ENCODE results near the gene CDKN2A. TPM values are rescaled to one million over a fixed set of nuclear protein-coding genes. Genes with fewer than 3 reads are reported as not detected.

CDKN2A gene
- total and polyA plus RNA-seq, 5 donors from 2014 or later: 9.6 to 22.5 (median 16.5) TPM

DNA sequence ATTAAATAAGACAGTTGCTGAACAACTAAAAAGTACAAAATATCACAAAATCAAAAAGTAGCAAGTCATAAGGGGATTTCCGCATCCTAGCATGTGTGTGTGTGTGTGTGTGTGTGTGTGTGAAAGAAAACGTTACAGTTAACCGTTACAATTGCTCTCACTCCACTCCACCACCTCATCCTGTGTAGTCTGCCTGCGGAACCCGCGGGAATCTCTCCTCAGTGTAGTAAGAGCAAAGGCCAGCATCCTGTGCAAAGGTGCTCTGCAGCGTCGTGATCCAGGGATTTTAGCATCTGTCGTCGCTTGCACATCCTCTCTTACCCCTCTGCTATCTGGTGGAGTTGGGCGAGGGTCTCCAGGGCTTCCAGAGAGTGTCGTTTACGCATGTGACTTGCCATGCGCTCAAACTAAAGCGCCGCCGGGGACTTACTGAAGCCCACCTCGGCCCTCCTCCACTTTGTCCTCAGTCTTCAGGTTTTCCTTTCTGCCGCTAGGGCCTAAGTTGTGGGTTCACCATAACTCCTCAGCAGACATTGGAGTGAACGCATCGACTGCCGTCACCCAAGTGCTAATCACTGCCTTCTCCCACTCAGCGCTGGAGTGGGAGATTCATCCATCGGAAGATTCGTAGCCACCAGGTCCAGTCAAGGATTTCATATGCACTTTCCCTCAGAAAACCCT is 11.0 kb upstream of the CDKN2A start:
- DNase-seq (peak in 2 of 3 donors; percentile 21 to 62), ATAC-seq (ENCODE audit: low read depth in 2 of 2) (peak in 1 of 2 donors; percentile 17)
- Mint-ChIP-seq H3K27ac (peak overlapping the region in 1 of 3 donors; percentile 93), H3K36me3 (no peaks in the 10 kb centered on the region), H3K4me1 (peaks cover 17 to 32% (median 22%) of the 10 kb centered on the region in 4 donors), H3K4me3 (peak overlapping the region; percentile 30 to 90 (median 56)), H3K27me3 (peaks cover 80% of the 10 kb centered on the region), H3K9me3 (no peaks in the 10 kb centered on the region)
- no peak overlapping the region for H3K27ac ChIP-seq (ENCODE audit: insufficient read depth, low read length, poor library complexity, severe bottlenecking)
- H3K27me3 ChIP-seq (ENCODE audit: control insufficient read depth, insufficient read depth, low read length): peaks cover 47% of the 10 kb centered on the region
- H3K4me1 ChIP-seq (ENCODE audit: control insufficient read depth, insufficient read depth, low read length, poor library complexity, severe bottlenecking): peaks cover 29% of the 10 kb centered on the region
- no peaks in the 10 kb centered on the region for H3K36me3 ChIP-seq (ENCODE audit: control insufficient read depth, insufficient read depth, low read length)
- no peaks in the 10 kb centered on the region for H3K9me3 ChIP-seq (ENCODE audit: control insufficient read depth in 2 of 2, low read length in 2 of 2)
- H3K4me3 ChIP-seq (ENCODE audit: low read depth, low read length): no peak overlapping the region

DNA sequence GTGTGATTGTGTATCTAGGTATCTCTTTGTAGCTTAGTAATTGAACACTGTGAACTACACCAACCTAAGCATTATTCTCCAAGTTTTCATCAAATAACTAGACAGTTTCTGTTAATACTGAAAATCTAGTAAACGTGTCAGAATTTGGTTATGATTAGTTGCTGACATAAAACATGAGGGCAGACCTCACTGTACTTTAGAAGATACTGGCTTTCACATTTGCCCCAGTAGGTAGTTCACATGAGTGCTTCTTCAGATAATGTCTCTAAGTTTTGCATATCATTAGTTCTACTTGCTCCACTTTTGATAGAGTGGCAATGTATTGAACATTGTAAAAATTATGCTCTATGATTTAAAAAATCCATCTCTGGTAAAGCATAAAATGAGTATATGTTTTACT is 7.8 kb upstream of the CDKN2A start:
- Histone ChIP-seq H3K36me3 (ENCODE audit: control insufficient read depth, insufficient read depth, low read length) (no peaks in the 10 kb centered on the region), H3K9me3 (ENCODE audit: control insufficient read depth in 2 of 2, low read length in 2 of 2) (no peaks in the 10 kb centered on the region), H3K27ac (ENCODE audit: insufficient read depth, low read length, poor library complexity, severe bottlenecking) (no peak overlapping the region), H3K4me1 (ENCODE audit: control insufficient read depth, insufficient read depth, low read length, poor library complexity, severe bottlenecking) (peaks cover 13% of the 10 kb centered on the region), H3K27me3 (ENCODE audit: control insufficient read depth, insufficient read depth, low read length) (peaks cover 35% of the 10 kb centered on the region), H3K4me3 (ENCODE audit: low read depth, low read length) (no peak overlapping the region)
- no peaks in the 10 kb centered on the region for H3K36me3 Mint-ChIP-seq
- H3K4me3 Mint-ChIP-seq: peak overlapping the region in 1 of 4 donors; percentile 2
- DNase-seq: no peak
- H3K27me3 Mint-ChIP-seq: peaks cover 65% of the 10 kb centered on the region
- H3K9me3 Mint-ChIP-seq: peaks cover 0 to 2% (median 0%) of the 10 kb centered on the region in 7 donors
- H3K27ac Mint-ChIP-seq: no peak overlapping the region
- ATAC-seq (ENCODE audit: low read depth in 2 of 2): no peak
- peaks cover 8 to 15% (median 12%) of the 10 kb centered on the region in 4 donors for H3K4me1 Mint-ChIP-seq

DNA sequence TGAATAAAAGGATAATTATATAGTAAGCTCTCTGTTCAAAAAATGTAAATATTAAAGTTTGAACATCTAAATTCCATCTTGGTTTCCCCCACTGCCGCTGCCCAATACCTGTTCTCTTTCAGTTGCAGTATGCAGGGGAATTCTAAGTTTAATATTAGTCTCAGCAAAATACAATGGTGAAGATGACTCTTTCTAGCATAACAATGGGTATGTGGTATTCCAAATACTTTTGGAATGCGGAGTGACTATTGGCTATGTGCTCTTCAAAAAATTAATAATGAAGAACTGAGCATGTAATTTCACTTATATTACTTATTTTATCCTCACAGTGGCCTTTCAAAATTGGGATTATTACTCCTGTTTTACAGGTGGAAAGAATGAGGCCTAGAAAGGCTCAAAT is 3.8 kb upstream of the CDKN2A start:
- Mint-ChIP-seq H3K36me3 (no peaks in the 10 kb centered on the region), H3K9me3 (peaks cover 0 to 2% (median 0%) of the 10 kb centered on the region in 7 donors), H3K27me3 (peaks cover 33% of the 10 kb centered on the region), H3K4me1 (peaks cover 0 to 19% (median 15%) of the 10 kb centered on the region in 4 donors), H3K4me3 (peak overlapping the region in 2 of 4 donors; percentile 31 to 47), H3K27ac (no peak overlapping the region)
- no peak for ATAC-seq (ENCODE audit: low read depth in 2 of 2)
- Histone ChIP-seq H3K4me1 (ENCODE audit: control insufficient read depth, insufficient read depth, low read length, poor library complexity, severe bottlenecking) (peaks cover 18% of the 10 kb centered on the region), H3K36me3 (ENCODE audit: control insufficient read depth, insufficient read depth, low read length) (no peaks in the 10 kb centered on the region), H3K27ac (ENCODE audit: insufficient read depth, low read length, poor library complexity, severe bottlenecking) (no peak overlapping the region), H3K4me3 (ENCODE audit: low read depth, low read length) (no peak overlapping the region), H3K9me3 (ENCODE audit: control insufficient read depth in 2 of 2, low read length in 2 of 2) (no peaks in the 10 kb centered on the region), H3K27me3 (ENCODE audit: control insufficient read depth, insufficient read depth, low read length) (peaks cover 8% of the 10 kb centered on the region)
- no peak for DNase-seq

DNA sequence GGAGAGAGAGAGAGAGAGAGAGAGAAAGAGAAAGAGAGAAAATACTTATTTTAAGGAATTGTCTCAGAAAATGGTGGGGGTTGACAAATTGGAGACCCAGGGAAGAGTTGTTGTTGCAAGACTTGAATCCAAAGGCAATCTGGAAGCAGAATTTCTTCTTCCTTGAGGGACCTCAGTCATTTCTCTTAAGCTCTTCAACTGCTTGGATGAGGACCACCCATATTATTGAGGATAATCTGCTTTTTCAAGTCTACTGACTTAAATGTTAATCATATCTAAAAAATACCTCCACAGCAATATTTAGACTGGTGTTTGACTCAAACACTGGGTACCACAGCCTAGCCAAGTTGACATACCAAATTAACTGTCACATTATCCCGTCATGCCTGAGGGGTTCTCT is 3.3 kb upstream of the CDKN2A start:
- no peaks in the 10 kb centered on the region for H3K36me3 Mint-ChIP-seq
- Histone ChIP-seq H3K27ac (ENCODE audit: insufficient read depth, low read length, poor library complexity, severe bottlenecking) (no peak overlapping the region), H3K27me3 (ENCODE audit: control insufficient read depth, insufficient read depth, low read length) (peaks cover 5% of the 10 kb centered on the region), H3K4me1 (ENCODE audit: control insufficient read depth, insufficient read depth, low read length, poor library complexity, severe bottlenecking) (peaks cover 23% of the 10 kb centered on the region), H3K4me3 (ENCODE audit: low read depth, low read length) (no peak overlapping the region), H3K9me3 (ENCODE audit: control insufficient read depth in 2 of 2, low read length in 2 of 2) (no peaks in the 10 kb centered on the region), H3K36me3 (ENCODE audit: control insufficient read depth, insufficient read depth, low read length) (no peaks in the 10 kb centered on the region)
- peaks cover 0 to 2% (median 0%) of the 10 kb centered on the region in 7 donors for H3K9me3 Mint-ChIP-seq
- H3K27ac Mint-ChIP-seq: no peak overlapping the region
- DNase-seq: no peak
- H3K4me3 Mint-ChIP-seq: peak overlapping the region in 2 of 4 donors; percentile 31 to 47
- ATAC-seq (ENCODE audit: low read depth in 2 of 2): no peak
- peaks cover 29% of the 10 kb centered on the region for H3K27me3 Mint-ChIP-seq
- peaks cover 0 to 20% (median 15%) of the 10 kb centered on the region in 4 donors for H3K4me1 Mint-ChIP-seq

DNA sequence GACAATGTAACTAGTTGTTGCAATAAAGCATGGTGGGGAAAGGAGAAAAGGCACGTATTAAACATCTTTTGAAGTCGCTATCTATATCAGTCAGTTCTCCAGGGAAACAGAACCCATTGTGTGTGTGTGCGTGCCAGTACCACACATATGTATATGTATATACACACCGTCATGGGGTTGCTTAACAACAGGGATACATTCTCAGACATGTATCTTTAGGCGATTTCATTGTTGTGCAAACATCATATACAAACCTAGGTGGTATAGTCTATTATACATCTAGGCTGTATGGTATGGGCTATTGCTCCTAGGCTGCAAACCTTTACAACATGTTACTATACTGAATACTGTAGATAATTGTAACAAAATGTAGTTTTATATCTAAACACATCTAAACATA is 2.7 kb upstream of the CDKN2A start:
- Histone ChIP-seq H3K27ac (ENCODE audit: insufficient read depth, low read length, poor library complexity, severe bottlenecking) (no peak overlapping the region), H3K36me3 (ENCODE audit: control insufficient read depth, insufficient read depth, low read length) (no peaks in the 10 kb centered on the region), H3K4me3 (ENCODE audit: low read depth, low read length) (no peak overlapping the region), H3K27me3 (ENCODE audit: control insufficient read depth, insufficient read depth, low read length) (peaks cover under 1% of the 10 kb centered on the region), H3K9me3 (ENCODE audit: control insufficient read depth in 2 of 2, low read length in 2 of 2) (no peaks in the 10 kb centered on the region), H3K4me1 (ENCODE audit: control insufficient read depth, insufficient read depth, low read length, poor library complexity, severe bottlenecking) (peaks cover 23% of the 10 kb centered on the region)
- Mint-ChIP-seq H3K27ac (peak overlapping the region in 1 of 3 donors; percentile 15), H3K27me3 (peaks cover 23% of the 10 kb centered on the region), H3K36me3 (no peaks in the 10 kb centered on the region), H3K9me3 (peaks cover 0 to 2% (median 0%) of the 10 kb centered on the region in 7 donors), H3K4me3 (peak overlapping the region; percentile 86 to 99 (median 98)), H3K4me1 (peaks cover 0 to 20% (median 15%) of the 10 kb centered on the region in 4 donors)
- ATAC-seq (ENCODE audit: low read depth in 2 of 2) (no peak), DNase-seq (no peak)

DNA sequence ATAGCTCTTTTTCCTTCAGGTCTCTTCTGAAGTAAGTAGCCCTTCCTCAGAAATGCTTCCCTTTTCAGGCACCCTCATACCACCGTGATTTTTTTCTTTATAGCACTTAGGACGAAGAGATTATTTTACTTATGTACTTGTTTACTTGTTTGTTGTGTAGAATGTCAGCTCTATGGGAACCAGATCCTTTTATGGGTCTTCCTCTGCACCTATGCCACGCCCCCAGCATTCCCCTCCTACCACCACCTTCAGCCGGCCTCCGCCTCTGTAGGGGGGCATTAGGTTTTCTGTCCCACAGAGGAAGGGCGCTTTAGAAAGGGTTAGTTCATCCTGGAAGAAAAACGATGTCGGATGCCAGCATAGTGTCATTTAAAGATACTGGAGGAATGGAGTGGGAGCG is 2.2 kb upstream of the CDKN2A start:
- DNase-seq: no peak
- Mint-ChIP-seq H3K4me1 (peaks cover 0 to 23% (median 15%) of the 10 kb centered on the region in 4 donors), H3K36me3 (no peaks in the 10 kb centered on the region), H3K27ac (peak overlapping the region in 2 of 3 donors; percentile 15 to 66), H3K27me3 (peaks cover 19% of the 10 kb centered on the region), H3K9me3 (peaks cover 0 to 2% (median 0%) of the 10 kb centered on the region in 7 donors), H3K4me3 (peak overlapping the region; percentile 86 to 99 (median 98))
- no peaks in the 10 kb centered on the region for H3K9me3 ChIP-seq (ENCODE audit: control insufficient read depth in 2 of 2, low read length in 2 of 2)
- H3K4me1 ChIP-seq (ENCODE audit: control insufficient read depth, insufficient read depth, low read length, poor library complexity, severe bottlenecking): peaks cover 23% of the 10 kb centered on the region
- no peak overlapping the region for H3K27ac ChIP-seq (ENCODE audit: insufficient read depth, low read length, poor library complexity, severe bottlenecking)
- no peak overlapping the region for H3K4me3 ChIP-seq (ENCODE audit: low read depth, low read length)
- no peak for ATAC-seq (ENCODE audit: low read depth in 2 of 2)
- no peaks in the 10 kb centered on the region for H3K36me3 ChIP-seq (ENCODE audit: control insufficient read depth, insufficient read depth, low read length)
- no peaks in the 10 kb centered on the region for H3K27me3 ChIP-seq (ENCODE audit: control insufficient read depth, insufficient read depth, low read length)

DNA sequence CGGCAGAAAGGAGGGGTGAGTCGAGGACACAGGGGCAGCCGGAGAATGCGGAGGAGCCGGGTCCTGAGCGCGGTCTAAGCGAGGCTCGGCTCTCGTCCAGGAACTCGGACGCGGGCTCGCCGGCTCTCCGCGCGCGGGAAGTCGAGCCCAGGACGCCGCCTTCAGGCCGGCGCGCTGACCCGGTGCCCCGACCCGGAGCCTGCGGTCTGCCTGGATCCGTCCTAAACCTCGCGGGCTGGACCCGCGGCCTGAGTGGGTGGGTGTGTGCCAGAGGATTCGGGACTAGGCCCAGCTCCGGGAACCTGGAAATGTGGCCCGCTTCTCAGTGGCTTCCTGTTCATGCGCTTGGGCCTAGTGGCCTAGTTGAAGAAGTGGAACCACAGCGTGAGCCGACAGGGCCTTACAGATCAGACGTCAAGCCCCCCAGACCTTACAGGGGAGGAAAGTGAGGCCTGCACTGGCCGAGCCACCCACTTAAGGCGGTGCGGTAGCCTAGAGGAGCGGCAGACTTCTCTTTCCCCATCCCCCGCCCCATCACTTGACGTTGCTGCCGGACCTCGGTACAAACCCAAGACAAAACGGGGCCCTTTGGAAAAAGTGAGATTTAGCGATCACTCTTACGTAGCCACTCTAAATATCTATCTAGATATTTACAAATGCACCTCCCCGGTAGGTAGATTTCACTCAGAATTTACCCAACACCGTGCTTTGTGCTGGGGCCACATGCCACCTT is 1.6 kb upstream of the CDKN2A start:
- peaks cover 23% of the 10 kb centered on the region for H3K4me1 ChIP-seq (ENCODE audit: control insufficient read depth, insufficient read depth, low read length, poor library complexity, severe bottlenecking)
- peaks cover 0 to 2% (median 0%) of the 10 kb centered on the region in 7 donors for H3K9me3 Mint-ChIP-seq
- H3K36me3 Mint-ChIP-seq: no peaks in the 10 kb centered on the region
- peak overlapping the region; percentile 94 for H3K4me3 ChIP-seq (ENCODE audit: low read depth, low read length)
- ATAC-seq (ENCODE audit: low read depth in 2 of 2) (no peak), DNase-seq (peak in 1 of 3 donors; percentile 43)
- H3K4me1 Mint-ChIP-seq: peaks cover 0 to 24% (median 17%) of the 10 kb centered on the region in 4 donors
- H3K27ac Mint-ChIP-seq: peak overlapping the region; percentile 66 to 97 (median 96)
- H3K9me3 ChIP-seq (ENCODE audit: control insufficient read depth in 2 of 2, low read length in 2 of 2): no peaks in the 10 kb centered on the region
- no peaks in the 10 kb centered on the region for H3K36me3 ChIP-seq (ENCODE audit: control insufficient read depth, insufficient read depth, low read length)
- H3K27me3 Mint-ChIP-seq: peaks cover 13% of the 10 kb centered on the region
- H3K4me3 Mint-ChIP-seq: peak overlapping the region; percentile 86 to 99 (median 98)
- no peaks in the 10 kb centered on the region for H3K27me3 ChIP-seq (ENCODE audit: control insufficient read depth, insufficient read depth, low read length)
- H3K27ac ChIP-seq (ENCODE audit: insufficient read depth, low read length, poor library complexity, severe bottlenecking): peak overlapping the region; percentile 88

All from CD4-positive, CD25-positive, alpha-beta regulatory T cell (primary cell).